Measurements from ENCODE around the gene CDH19.

CDH19 gene, protein sequence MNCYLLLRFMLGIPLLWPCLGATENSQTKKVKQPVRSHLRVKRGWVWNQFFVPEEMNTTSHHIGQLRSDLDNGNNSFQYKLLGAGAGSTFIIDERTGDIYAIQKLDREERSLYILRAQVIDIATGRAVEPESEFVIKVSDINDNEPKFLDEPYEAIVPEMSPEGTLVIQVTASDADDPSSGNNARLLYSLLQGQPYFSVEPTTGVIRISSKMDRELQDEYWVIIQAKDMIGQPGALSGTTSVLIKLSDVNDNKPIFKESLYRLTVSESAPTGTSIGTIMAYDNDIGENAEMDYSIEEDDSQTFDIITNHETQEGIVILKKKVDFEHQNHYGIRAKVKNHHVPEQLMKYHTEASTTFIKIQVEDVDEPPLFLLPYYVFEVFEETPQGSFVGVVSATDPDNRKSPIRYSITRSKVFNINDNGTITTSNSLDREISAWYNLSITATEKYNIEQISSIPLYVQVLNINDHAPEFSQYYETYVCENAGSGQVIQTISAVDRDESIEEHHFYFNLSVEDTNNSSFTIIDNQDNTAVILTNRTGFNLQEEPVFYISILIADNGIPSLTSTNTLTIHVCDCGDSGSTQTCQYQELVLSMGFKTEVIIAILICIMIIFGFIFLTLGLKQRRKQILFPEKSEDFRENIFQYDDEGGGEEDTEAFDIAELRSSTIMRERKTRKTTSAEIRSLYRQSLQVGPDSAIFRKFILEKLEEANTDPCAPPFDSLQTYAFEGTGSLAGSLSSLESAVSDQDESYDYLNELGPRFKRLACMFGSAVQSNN

DNA sequence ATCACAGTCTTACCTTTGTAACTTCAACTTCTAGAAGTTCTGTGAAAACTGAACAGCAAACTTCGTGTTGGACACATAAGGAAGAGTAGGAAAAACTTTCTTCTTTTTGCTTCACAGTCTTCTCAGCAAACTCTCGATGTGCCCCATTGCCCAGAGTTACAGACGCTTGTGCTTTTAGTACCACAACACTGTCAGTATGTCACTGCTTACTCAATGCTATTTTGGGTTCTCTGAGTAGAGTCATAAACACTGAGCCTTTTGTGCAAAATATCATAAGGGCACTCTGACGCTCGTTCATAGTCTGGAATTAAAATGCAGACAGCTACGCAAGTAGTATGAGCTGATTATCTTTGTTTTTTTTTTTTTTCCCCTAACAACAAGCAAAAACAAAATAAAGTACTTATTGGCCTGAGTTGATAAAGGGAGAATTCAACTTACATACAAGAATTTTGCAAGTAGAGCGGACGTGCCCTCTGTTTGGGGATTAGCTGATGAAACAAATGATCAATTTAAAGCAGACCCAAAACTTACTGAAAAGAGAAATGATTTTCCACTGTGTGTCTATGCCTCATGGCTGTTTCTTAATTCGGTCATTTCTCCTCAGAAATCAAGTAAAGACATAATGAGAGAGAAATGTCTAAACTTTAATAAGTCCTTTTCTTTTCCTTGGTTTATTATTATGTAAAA lies at the start of gene CDH19:
TSS of gene CDH19 (minus strand) at position 150 of the 687 bp plus-strand sequence. CDS start 31,886 bp downstream, outside the sequence.
- no peak for DNase-seq (ENCODE audit: extremely low read depth, low read depth)
- no peak within 1 kb of the TSS for H3K4me3 ChIP-seq (replicated peaks; ENCODE audit: low read depth, low read length)
- TF ChIP-seq, protein P1, sequence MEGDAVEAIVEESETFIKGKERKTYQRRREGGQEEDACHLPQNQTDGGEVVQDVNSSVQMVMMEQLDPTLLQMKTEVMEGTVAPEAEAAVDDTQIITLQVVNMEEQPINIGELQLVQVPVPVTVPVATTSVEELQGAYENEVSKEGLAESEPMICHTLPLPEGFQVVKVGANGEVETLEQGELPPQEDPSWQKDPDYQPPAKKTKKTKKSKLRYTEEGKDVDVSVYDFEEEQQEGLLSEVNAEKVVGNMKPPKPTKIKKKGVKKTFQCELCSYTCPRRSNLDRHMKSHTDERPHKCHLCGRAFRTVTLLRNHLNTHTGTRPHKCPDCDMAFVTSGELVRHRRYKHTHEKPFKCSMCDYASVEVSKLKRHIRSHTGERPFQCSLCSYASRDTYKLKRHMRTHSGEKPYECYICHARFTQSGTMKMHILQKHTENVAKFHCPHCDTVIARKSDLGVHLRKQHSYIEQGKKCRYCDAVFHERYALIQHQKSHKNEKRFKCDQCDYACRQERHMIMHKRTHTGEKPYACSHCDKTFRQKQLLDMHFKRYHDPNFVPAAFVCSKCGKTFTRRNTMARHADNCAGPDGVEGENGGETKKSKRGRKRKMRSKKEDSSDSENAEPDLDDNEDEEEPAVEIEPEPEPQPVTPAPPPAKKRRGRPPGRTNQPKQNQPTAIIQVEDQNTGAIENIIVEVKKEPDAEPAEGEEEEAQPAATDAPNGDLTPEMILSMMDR (IDR thresholded peaks at IDR 0.05; ENCODE audit: low read depth, low read length, missing control alignments), result no peak

DNA sequence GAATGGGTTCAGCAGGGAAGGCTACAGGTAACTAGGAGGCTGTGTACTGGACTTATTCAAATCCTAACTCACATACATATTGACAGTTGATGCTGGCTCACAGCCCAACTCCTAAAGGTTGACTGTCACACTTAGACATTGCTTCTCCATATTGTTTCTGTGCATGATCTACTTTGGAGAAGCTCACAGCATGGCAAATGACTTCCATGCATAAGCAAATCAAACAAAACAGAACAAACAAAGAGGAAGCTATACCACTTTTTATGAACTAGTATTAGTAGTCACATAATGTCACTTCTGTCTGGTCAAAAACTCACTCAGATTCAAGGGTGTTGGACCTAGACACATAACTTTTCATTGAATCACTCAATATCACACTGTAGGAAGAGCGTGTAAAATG lies 43.8 kb upstream of the CDH19 start:
- no peak overlapping the region for H3K4me3 ChIP-seq (replicated peaks; ENCODE audit: low read depth, low read length)
- TF ChIP-seq, protein P1 (IDR thresholded peaks at IDR 0.05; ENCODE audit: low read depth, low read length, missing control alignments), result no peak
- DNase-seq (ENCODE audit: extremely low read depth, low read depth), result no peak

DNA sequence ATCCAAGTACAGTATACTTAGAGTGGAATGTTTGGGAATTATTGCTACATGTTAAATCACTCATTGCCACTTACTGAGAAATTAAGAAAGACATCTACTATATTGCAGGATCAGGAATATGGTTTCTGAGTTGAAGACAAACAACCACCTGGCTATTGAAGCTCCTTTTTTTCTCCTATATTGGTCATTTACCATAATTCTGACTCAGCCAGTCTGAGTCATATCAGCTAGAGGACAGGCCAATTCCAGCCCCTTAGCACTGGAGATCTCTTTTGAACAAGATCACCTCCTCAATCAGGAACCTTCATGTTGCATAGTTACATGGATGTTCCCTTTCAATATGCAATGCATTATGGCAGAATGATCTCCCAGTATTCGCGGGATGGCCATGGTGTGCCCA lies 42.7 kb upstream of the CDH19 start:
- no peak for DNase-seq (ENCODE audit: extremely low read depth, low read depth)
- TF ChIP-seq, protein P1 (IDR thresholded peaks at IDR 0.05; ENCODE audit: low read depth, low read length, missing control alignments), result no peak

DNA sequence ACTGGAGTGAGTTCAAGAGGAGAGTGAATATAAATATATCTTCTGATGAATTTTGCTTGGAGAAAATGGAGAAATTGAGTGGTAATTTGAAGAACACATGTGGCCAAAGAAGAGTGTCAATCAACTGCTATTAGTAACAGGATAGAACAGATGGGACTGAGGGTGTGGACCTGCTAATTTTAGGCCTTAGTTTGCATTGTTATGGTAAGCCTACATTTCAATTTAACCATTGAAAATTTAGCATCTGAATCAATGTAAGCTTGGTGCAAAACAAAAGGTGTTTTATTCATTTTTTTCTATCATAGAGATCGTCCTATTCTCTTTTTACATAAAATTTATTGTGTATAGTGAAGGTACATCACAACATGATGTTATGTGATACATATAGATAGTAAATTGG lies 42.1 kb upstream of the CDH19 start:
- DNase-seq (ENCODE audit: extremely low read depth, low read depth), result no peak
- TF ChIP-seq, protein P1 (IDR thresholded peaks at IDR 0.05; ENCODE audit: low read depth, low read length, missing control alignments), result no peak

More for the DNA sequence above, 42.7 kb upstream of the CDH19 start:
- H3K4me3 ChIP-seq (replicated peaks; ENCODE audit: low read depth, low read length), result no peak overlapping the region

GRCh38 chr18:66641056-66641455 lies 37.2 kb upstream of the CDH19 start:
- no peak overlapping the region for H3K4me3 ChIP-seq (replicated peaks; ENCODE audit: low read depth, low read length)
- TF ChIP-seq, protein P1 (IDR thresholded peaks at IDR 0.05; ENCODE audit: low read depth, low read length, missing control alignments), result no peak
- no peak for DNase-seq (ENCODE audit: extremely low read depth, low read depth)

More for the DNA sequence above, 42.1 kb upstream of the CDH19 start:
- no peak overlapping the region for H3K4me3 ChIP-seq (replicated peaks; ENCODE audit: low read depth, low read length)

- DNase-seq (ENCODE audit: extremely low read depth, low read depth), result no peak
- H3K4me3 ChIP-seq (replicated peaks; ENCODE audit: low read depth, low read length), result no peak overlapping the region
- TF ChIP-seq, protein P1 (IDR thresholded peaks at IDR 0.05; ENCODE audit: low read depth, low read length, missing control alignments), result no peak
Measured at GRCh38 chr18:66640431-66640830, 36.5 kb upstream of the CDH19 start.

All from HFF-Myc (cell line).